ENCODE data around the gene GPC3. TPM values are rescaled to one million over a fixed set of nuclear protein-coding genes. Genes with fewer than 3 reads are reported as not detected.

GPC3 gene
- total RNA-seq, 4 donors from 2014 or later = 1.2 to 13.3 (median 8.0) TPM

DNA sequence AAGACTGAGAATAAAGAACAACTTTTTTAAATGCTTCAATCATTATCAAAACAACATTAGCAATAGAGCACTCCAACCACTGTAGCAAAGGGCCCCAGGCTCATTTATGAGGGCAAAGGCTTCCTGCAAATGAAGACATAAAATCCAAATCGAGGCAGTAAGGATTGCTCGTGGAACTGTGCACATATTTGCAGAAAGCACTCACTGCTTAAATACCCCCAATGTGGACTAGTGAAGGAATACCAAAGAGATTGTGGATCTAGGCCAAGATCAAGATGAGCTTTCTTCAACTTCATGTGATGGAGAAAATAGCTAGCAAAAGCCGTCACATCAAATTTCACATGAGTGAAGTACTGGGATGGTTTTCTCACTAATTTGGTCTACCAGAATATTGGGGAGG lies 35.2 kb downstream of the GPC3 start:
- Histone ChIP-seq H3K4me1 (no peaks in the 10 kb centered on the region), H3K4me3 (no peak overlapping the region), H3K9me3 (peaks cover 0 to 5% (median 0%) of the 10 kb centered on the region in 4 donors), H3K27me3 (peaks cover 0 to 5% (median 0%) of the 10 kb centered on the region in 4 donors), H3K36me3 (no peaks in the 10 kb centered on the region), H3K27ac (replicated peaks in 1 of 4) (no peak overlapping the region)
- no peak for DNase-seq (ENCODE audit: extremely low spot score)
- WGBS = 86% methylated on average over 3 of the region's 3 CpGs
- TF ChIP-seq POLR2AphosphoS5 (IDR thresholded peaks at IDR 0.05) (no peak), EP300 (IDR thresholded peaks at IDR 0.05) (no peak), POLR2A (IDR thresholded peaks at IDR 0.05; ENCODE audit: low read depth) (no peak)
- TF ChIP-seq, protein P1, sequence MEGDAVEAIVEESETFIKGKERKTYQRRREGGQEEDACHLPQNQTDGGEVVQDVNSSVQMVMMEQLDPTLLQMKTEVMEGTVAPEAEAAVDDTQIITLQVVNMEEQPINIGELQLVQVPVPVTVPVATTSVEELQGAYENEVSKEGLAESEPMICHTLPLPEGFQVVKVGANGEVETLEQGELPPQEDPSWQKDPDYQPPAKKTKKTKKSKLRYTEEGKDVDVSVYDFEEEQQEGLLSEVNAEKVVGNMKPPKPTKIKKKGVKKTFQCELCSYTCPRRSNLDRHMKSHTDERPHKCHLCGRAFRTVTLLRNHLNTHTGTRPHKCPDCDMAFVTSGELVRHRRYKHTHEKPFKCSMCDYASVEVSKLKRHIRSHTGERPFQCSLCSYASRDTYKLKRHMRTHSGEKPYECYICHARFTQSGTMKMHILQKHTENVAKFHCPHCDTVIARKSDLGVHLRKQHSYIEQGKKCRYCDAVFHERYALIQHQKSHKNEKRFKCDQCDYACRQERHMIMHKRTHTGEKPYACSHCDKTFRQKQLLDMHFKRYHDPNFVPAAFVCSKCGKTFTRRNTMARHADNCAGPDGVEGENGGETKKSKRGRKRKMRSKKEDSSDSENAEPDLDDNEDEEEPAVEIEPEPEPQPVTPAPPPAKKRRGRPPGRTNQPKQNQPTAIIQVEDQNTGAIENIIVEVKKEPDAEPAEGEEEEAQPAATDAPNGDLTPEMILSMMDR (IDR thresholded peaks at IDR 0.05) = no peak
- intact Hi-C loops (cut with DNase I) = no loop called here

DNA sequence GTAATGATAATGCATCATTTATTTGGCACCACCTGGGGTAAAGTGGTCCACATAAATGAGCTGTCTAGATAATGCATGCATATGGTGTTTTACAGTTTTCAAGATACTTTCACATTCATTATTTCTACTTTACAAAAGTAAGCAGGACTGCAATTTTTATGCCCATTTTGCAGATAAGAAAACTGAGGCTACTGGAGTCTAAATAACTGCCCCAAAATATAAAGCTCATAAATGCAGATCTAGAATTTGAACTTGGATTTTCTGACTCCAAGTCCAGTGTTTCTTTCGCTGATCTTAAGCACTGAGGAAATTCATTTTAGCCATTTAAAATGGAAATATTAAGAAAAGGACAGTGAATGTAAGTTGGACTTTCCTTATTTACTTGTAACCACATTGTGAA lies 36.5 kb downstream of the GPC3 start:
- intact Hi-C loops (cut with DNase I) = no loop called here

DNA sequence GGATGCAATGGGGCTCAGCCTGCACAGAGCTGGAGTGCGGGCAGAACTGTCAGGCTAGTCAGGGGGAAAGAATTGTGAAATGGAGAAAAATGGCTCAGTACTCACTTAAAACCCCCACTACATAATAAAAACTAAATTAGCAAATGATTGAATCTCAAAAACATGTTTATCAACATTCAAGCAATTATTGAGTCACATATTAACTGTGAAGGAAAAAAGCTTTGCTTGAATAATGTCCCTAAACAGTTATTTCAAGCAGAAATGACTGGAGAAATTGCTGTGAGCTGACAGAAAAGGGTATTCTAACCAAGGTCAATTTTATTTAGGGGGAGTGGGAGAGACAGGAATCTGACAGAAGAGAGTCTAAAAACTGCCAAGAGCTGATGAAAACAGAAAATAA lies 37.4 kb downstream of the GPC3 start:
- no peak overlapping the region for H3K4me3 ChIP-seq
- TF ChIP-seq, protein P1 (IDR thresholded peaks at IDR 0.05) = no peak
- TF ChIP-seq EP300 (IDR thresholded peaks at IDR 0.05) (no peak), POLR2AphosphoS5 (IDR thresholded peaks at IDR 0.05) (no peak), POLR2A (IDR thresholded peaks at IDR 0.05; ENCODE audit: low read depth) (no peak)
- no peaks in the 10 kb centered on the region for H3K4me1 ChIP-seq
- no peak overlapping the region for H3K27ac ChIP-seq (replicated peaks in 1 of 4)
- no peaks in the 10 kb centered on the region for H3K36me3 ChIP-seq
- H3K9me3 ChIP-seq = no peaks in the 10 kb centered on the region
- H3K27me3 ChIP-seq = peaks cover 0 to 5% (median 0%) of the 10 kb centered on the region in 4 donors
- DNase-seq (ENCODE audit: extremely low spot score) = no peak
- intact Hi-C loops (cut with DNase I) = no loop called here
- 63% methylated on average over 1 of the region's 1 CpG for WGBS

More for the DNA sequence above, 36.5 kb downstream of the GPC3 start:
- Histone ChIP-seq H3K4me1 (no peaks in the 10 kb centered on the region), H3K4me3 (no peak overlapping the region), H3K27ac (replicated peaks in 1 of 4) (no peak overlapping the region), H3K9me3 (peaks cover 0 to 4% (median 0%) of the 10 kb centered on the region in 4 donors), H3K27me3 (peaks cover 0 to 5% (median 0%) of the 10 kb centered on the region in 4 donors), H3K36me3 (no peaks in the 10 kb centered on the region)
- DNase-seq (ENCODE audit: extremely low spot score) = no peak
- WGBS = 67% methylated on average over 1 of the region's 1 CpG
- TF ChIP-seq POLR2AphosphoS5 (IDR thresholded peaks at IDR 0.05) (no peak), POLR2A (IDR thresholded peaks at IDR 0.05; ENCODE audit: low read depth) (no peak), EP300 (IDR thresholded peaks at IDR 0.05) (no peak)
- TF ChIP-seq, protein P1 (IDR thresholded peaks at IDR 0.05) = no peak

DNA sequence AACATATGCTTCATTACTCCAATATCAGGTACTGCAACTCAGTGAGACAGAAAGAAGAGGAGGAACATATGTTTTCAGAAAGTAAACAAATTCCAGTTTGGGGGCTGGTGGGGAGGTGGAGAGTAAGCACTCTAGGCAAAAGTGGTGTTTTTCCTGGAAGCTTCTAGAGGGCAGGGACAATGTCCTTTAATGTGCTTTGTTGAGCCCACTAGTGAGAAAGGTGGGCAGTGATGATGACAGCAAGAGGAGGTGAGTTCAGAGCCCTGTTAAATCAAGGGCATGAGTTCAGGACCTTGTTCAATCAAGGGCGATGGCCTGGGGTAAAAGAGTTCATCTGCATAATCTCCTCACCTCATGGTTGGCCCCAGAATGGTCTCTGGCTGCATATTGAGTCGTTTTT lies 38.4 kb downstream of the GPC3 start:
- no peak for DNase-seq (ENCODE audit: extremely low spot score)
- TF ChIP-seq, protein P1 (IDR thresholded peaks at IDR 0.05) = no peak
- no peak for TF ChIP-seq POLR2A (IDR thresholded peaks at IDR 0.05; ENCODE audit: low read depth)
- TF ChIP-seq POLR2AphosphoS5 (IDR thresholded peaks at IDR 0.05) = no peak
- TF ChIP-seq EP300 (IDR thresholded peaks at IDR 0.05) = no peak
- intact Hi-C loops (cut with DNase I) = no loop called here
- Histone ChIP-seq H3K4me3 (no peak overlapping the region), H3K4me1 (no peaks in the 10 kb centered on the region), H3K27ac (replicated peaks in 1 of 4) (no peak overlapping the region), H3K9me3 (no peaks in the 10 kb centered on the region), H3K36me3 (no peaks in the 10 kb centered on the region), H3K27me3 (peaks cover 0 to 5% (median 0%) of the 10 kb centered on the region in 4 donors)
- WGBS = 29% methylated on average over 2 of the region's 2 CpGs

DNA sequence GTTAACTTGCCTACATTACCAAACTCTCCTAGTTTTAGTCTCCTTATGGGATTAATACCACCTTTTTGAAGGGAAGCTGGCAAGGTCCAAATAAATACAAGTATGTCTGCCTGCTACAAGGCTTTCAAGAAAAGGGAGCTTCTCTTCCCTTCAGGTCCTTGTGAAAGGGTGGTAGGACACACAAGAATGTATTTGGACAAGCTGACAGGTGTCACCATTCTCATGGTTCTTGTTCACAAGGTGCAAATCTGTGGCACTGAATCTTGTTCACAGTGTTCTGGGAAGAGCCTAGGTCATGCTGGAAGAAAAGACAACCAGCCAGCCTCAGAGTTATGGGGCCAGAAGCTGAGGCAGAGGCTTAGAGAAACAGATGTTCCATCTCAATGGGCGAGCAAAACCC lies 41.9 kb downstream of the GPC3 start:
- H3K27ac ChIP-seq (replicated peaks in 1 of 4) = no peak overlapping the region
- no peaks in the 10 kb centered on the region for H3K9me3 ChIP-seq
- no peak for DNase-seq (ENCODE audit: extremely low spot score)
- no peaks in the 10 kb centered on the region for H3K36me3 ChIP-seq
- no peaks in the 10 kb centered on the region for H3K4me1 ChIP-seq
- intact Hi-C loops (cut with DNase I) = no loop called here
- no peak overlapping the region for H3K4me3 ChIP-seq
- 38% methylated on average over 1 of the region's 1 CpG for WGBS
- TF ChIP-seq, protein P1 (IDR thresholded peaks at IDR 0.05) = no peak
- TF ChIP-seq EP300 (IDR thresholded peaks at IDR 0.05) (no peak), POLR2A (IDR thresholded peaks at IDR 0.05; ENCODE audit: low read depth) (no peak), POLR2AphosphoS5 (IDR thresholded peaks at IDR 0.05) (no peak)
- H3K27me3 ChIP-seq = peaks cover 0 to 5% (median 0%) of the 10 kb centered on the region in 4 donors

Measured in esophagus muscularis mucosa (tissue), 4 donors.